PC-9 (cell line): ENCODE measurements around the gene PRUNE2. TPM values are rescaled to one million over a fixed set of nuclear protein-coding genes. Genes with fewer than 3 reads are reported as not detected.

ENCODE experiments used
- BruUV-seq: library from RNA; stranded (reverse); fragments of 400-500 nt; replicated peaks from 2 replicates; lab custom pipeline; 2021; lab: Mats Ljungman, UMichigan
- CTCF ChIA-PET: fragments of 300-600 bp; sonication (Branson Sonifier 250); formaldehyde crosslinking; loops from one replicate; lab custom pipeline; 2022; ENCODE audit warnings: antibody characterized with exemption; lab: Charles Lee
- POLR2A ChIA-PET: fragments of 300-600 bp; sonication (Branson Sonifier 250); formaldehyde crosslinking; loops from one replicate; lab custom pipeline; 2022; ENCODE audit warnings: antibody characterized with exemption; ENCODE audit not compliant: unreplicated experiment; lab: Charles Lee
- DNase-seq, 2 experiments: peaks; one replicate each; pipeline versions ENCODE4 v3.0.0 to v3.0.0-alpha.2; 2015 to 2022; ENCODE audit warnings: mixed read lengths in 1 of 2
- H2AFZ ChIP-seq: fragments of 200-600 bp; sonication (generic); 2 replicates; pipeline ENCODE4 v1.8.1; 2017; ENCODE audit warnings: antibody characterized with exemption
- H3F3A ChIP-seq: fragments of 200-600 bp; sonication (generic); 2 replicates; pipeline ENCODE4 v1.8.1; 2017; ENCODE audit warnings: antibody characterized with exemption, mild to moderate bottlenecking, low read depth; ENCODE audit not compliant: insufficient read depth
- H3K27ac ChIP-seq: fragments of 200-600 bp; sonication (generic); 2 replicates; pipeline ENCODE4 v1.6.1; 2016; ENCODE audit warnings: mixed run types
- H3K27me3 ChIP-seq: fragments of 200-600 bp; sonication (generic); 2 replicates; pipeline ENCODE4 v1.6.1; 2016; ENCODE audit warnings: low read depth, mixed run types; ENCODE audit not compliant: insufficient read depth
- H3K36me3 ChIP-seq: fragments of 200-600 bp; sonication (generic); 2 replicates; pipeline ENCODE4 v1.6.1; 2016; ENCODE audit warnings: low read depth, mixed run types
- H3K4me1 ChIP-seq: fragments of 200-600 bp; sonication (generic); replicated peaks from 2 replicates; pipeline ENCODE4 v1.6.1; 2016; ENCODE audit warnings: mixed run types; ENCODE audit not compliant: insufficient read depth
- H3K4me2 ChIP-seq: fragments of 200-600 bp; sonication (generic); 2 replicates; pipeline ENCODE4 v1.6.1; 2017; ENCODE audit warnings: mixed run types
- H3K4me3 ChIP-seq: fragments of 200-600 bp; sonication (generic); 2 replicates; pipeline ENCODE4 v1.6.1; 2016; ENCODE audit warnings: mixed run types
- H3K79me2 ChIP-seq: fragments of 200-600 bp; sonication (generic); 2 replicates; pipeline ENCODE4 v1.6.1; 2017; ENCODE audit warnings: low read depth, mixed run types
- H3K9me2 ChIP-seq: fragments of 200-600 bp; sonication (generic); 2 replicates; pipeline ENCODE4 v1.8.1; 2017; ENCODE audit warnings: mild to moderate bottlenecking; ENCODE audit not compliant: insufficient read depth
- H3K9me3 ChIP-seq: fragments of 200-600 bp; sonication (generic); 2 replicates; pipeline ENCODE4 v1.8.1; 2016; ENCODE audit warnings: low read depth; ENCODE audit not compliant: insufficient read depth
- H4K20me1 ChIP-seq: fragments of 200-600 bp; sonication (generic); 2 replicates; pipeline ENCODE4 v1.8.1; 2017; ENCODE audit not compliant: insufficient read depth
- EZH2 ChIP-seq: fragments of 200-600 bp; sonication (generic); IDR thresholded peaks from 2 replicates; pipeline ENCODE4 v1.8.0; 2017; ENCODE audit warnings: antibody characterized with exemption, low read depth
- intact Hi-C: fragments of 100-400 bp; cut with micrococcal nuclease; formaldehyde crosslinking; loops from one replicate; pipeline ENCODE4 v1.10.0; 2022; ENCODE audit not compliant: unreplicated experiment
- total RNA-seq: library from RNA; stranded (reverse); gene quantifications from 2 replicates; pipeline ENCODE4 v1.2.3, GENCODE V29; 2021
- TF ChIP-seq, protein P1 (sequence below): fragments of 200-600 bp; sonication (generic); conservative IDR thresholded peaks from 2 replicates; pipeline ENCODE4 v1.6.1; 2017; ENCODE audit warnings: mixed run types, antibody characterized with exemption, mild to moderate bottlenecking, moderate library complexity

Gene PRUNE2
- total RNA-seq, 1 experiment from 2014 or later = 0.20 TPM

DNA sequence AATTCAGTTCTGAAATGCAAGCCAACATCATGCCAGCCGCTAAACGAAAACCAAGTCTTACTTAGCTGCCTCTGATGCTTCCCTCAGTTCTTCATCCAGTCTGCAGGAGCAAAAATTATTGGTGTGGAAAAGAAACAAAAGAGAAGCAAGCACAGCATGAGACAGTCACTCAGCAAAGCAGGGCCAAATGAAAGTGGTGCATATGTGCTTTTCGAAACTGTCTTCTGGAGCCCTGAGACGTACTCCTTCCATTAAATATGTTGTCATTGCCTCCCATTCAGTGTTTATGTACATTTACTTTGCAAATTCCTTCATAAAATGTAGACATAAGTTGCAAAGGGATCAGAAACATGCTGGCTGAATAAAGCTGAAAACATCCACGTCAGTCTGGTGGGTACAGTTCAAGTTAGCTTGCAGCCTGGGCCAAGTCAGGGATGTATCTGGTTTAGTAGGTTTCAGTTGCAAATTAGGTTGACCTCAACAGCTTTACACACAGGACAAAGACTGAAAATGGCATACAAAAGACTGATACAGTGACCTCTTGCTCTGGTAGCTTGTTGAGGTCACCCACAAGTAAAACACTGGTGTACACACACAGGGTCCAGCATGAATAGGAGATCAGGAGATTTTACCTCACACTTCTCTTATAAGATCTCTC lies 281.4 kb downstream of the PRUNE2 start:
- H3K9me2 ChIP-seq = no peaks in the 10 kb centered on the region
- intact Hi-C loops = no loop called here
- H3K4me1 ChIP-seq = no peaks in the 10 kb centered on the region
- no peaks in the 10 kb centered on the region for H3K27me3 ChIP-seq
- no TSS peak for BruUV-seq
- ChIA-PET CTCF (no interaction called here), POLR2A (no interaction called here)
- H3F3A ChIP-seq = no peaks in the 10 kb centered on the region
- no peak overlapping the region for H3K27ac ChIP-seq
- TF ChIP-seq, protein P1, sequence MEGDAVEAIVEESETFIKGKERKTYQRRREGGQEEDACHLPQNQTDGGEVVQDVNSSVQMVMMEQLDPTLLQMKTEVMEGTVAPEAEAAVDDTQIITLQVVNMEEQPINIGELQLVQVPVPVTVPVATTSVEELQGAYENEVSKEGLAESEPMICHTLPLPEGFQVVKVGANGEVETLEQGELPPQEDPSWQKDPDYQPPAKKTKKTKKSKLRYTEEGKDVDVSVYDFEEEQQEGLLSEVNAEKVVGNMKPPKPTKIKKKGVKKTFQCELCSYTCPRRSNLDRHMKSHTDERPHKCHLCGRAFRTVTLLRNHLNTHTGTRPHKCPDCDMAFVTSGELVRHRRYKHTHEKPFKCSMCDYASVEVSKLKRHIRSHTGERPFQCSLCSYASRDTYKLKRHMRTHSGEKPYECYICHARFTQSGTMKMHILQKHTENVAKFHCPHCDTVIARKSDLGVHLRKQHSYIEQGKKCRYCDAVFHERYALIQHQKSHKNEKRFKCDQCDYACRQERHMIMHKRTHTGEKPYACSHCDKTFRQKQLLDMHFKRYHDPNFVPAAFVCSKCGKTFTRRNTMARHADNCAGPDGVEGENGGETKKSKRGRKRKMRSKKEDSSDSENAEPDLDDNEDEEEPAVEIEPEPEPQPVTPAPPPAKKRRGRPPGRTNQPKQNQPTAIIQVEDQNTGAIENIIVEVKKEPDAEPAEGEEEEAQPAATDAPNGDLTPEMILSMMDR = no peak
- TF ChIP-seq EZH2 = no peak
- H3K4me3 ChIP-seq = no peak overlapping the region
- H2AFZ ChIP-seq = peak overlapping the region; percentile 3; the same call in 1 of the 2 replicates
- no peaks in the 10 kb centered on the region for H3K79me2 ChIP-seq
- H4K20me1 ChIP-seq = no peaks in the 10 kb centered on the region
- H3K36me3 ChIP-seq = no peaks in the 10 kb centered on the region
- DNase-seq = no peak
- no peak overlapping the region for H3K4me2 ChIP-seq
- H3K9me3 ChIP-seq = no peaks in the 10 kb centered on the region

DNA sequence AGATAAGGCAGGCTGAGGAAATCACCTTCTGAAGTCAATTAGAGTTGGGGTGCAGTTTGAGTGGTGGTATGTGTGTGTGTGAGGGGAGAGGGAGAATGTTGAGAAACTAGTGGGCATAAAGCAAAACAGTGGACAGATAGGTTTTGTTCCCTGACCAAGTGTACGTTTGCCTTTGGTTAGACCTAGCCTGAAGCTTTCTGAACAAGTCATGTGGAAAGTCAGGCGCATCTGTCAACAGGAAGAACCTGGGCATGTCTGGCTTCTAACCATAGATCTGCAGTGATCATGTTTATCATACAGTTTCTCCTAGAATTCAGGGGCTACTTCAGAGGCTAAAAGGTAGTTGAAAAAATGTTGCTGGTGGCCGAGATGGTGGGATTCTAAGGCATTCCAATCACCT lies 284.9 kb downstream of the PRUNE2 start:
- H3K36me3 ChIP-seq = no peaks in the 10 kb centered on the region
- H3K4me3 ChIP-seq = no peak overlapping the region
- H3K4me1 ChIP-seq = no peaks in the 10 kb centered on the region
- no peaks in the 10 kb centered on the region for H3K27me3 ChIP-seq
- intact Hi-C loops = no loop called here
- H4K20me1 ChIP-seq = no peaks in the 10 kb centered on the region
- ChIA-PET CTCF (no interaction called here), POLR2A (interaction anchor here (0.6 kb wide), 1 partner anchor 43 kb away, joined by 3 read pairs; no protein-coding TSS in a partner anchor)
- no peak overlapping the region for H3K27ac ChIP-seq
- no peaks in the 10 kb centered on the region for H3K79me2 ChIP-seq
- no TSS peak for BruUV-seq
- no peak for DNase-seq
- no peaks in the 10 kb centered on the region for H3F3A ChIP-seq
- no peak overlapping the region; the same call in 1 of the 2 replicates for H2AFZ ChIP-seq
- no peak overlapping the region for H3K4me2 ChIP-seq
- no peaks in the 10 kb centered on the region for H3K9me2 ChIP-seq
- TF ChIP-seq EZH2 = no peak
- TF ChIP-seq, protein P1 = no peak
- no peaks in the 10 kb centered on the region for H3K9me3 ChIP-seq

DNA sequence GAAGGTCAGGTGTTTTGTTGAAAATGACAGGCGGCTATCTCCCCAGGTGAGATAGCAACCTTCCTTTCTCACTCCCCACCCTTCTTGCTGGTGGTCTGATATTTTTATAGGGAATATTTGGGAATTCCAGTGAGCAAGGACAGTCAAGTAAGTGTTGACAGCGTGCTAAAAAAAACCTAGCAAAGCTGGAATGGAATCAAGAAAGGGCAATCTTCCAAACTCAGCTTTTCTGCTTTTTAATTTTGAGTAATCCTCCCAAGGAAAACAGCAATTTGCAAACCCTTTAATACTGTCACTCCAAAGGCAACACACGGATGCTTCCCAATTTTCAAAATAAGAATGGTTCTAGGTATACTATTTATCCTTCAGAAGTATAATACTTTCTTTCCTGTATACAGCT lies 285.3 kb downstream of the PRUNE2 start:
- CTCF ChIA-PET = no interaction called here
- no peak for TF ChIP-seq EZH2
- TF ChIP-seq, protein P1 = no peak
- Histone ChIP-seq H3K4me3 (no peak overlapping the region), H4K20me1 (no peaks in the 10 kb centered on the region), H3K27ac (no peak overlapping the region), H3K9me2 (no peaks in the 10 kb centered on the region), H3K36me3 (no peaks in the 10 kb centered on the region), H3K4me1 (no peaks in the 10 kb centered on the region), H3K27me3 (no peaks in the 10 kb centered on the region), H3K79me2 (no peaks in the 10 kb centered on the region), H3K4me2 (no peak overlapping the region), H2AFZ (no peak overlapping the region; the same call in 1 of the 2 replicates), H3K9me3 (no peaks in the 10 kb centered on the region), H3F3A (no peaks in the 10 kb centered on the region)
- POLR2A ChIA-PET = interaction anchor here (0.6 kb wide), 1 partner anchor 43 kb away, joined by 3 read pairs; no protein-coding TSS in a partner anchor
- intact Hi-C loops = no loop called here
- BruUV-seq = no TSS peak
- DNase-seq = no peak
